SK-N-MC (cell line): ENCODE measurements around the gene CRY1.

Source experiments
- EZH2 ChIP-seq: fragments of 200-600 bp; sonication (generic); IDR thresholded peaks from one replicate; pipeline ENCODE4 v1.6.1; 2017; ENCODE audit warnings: antibody characterized with exemption
- POLR2AphosphoS5 ChIP-seq: IDR thresholded peaks from 2 replicates; pipeline ENCODE4 v1.6.1; 2012; ENCODE audit warnings: mild to moderate bottlenecking, low read depth, low read length, borderline replicate concordance

- TF ChIP-seq EZH2 (no peak), POLR2AphosphoS5 (no peak)
Observed at GRCh38 chr12:106941481-106942156, 151.7 kb downstream of the CRY1 start.
